NT2/D1 (cell line): ENCODE results near the gene RARG.
"Not testable (repeated sequence)": the region's sequence is repeated elsewhere in the genome, so short reads cannot be mapped to it uniquely, and the experiment has no call there.

ENCODE experiments used
- DNase-seq: peaks from one replicate; pipeline ENCODE4 v3.0.0-alpha.2; 2011; ENCODE audit warnings: low read depth, low spot score
- H3K27me3 ChIP-seq: 2 replicates; pipeline ENCODE4 v1.6.0; 2011; ENCODE audit warnings: mild to moderate bottlenecking; ENCODE audit not compliant: insufficient read length, insufficient read depth
- H3K36me3 ChIP-seq: 2 replicates; pipeline ENCODE4 v1.6.1; 2011; ENCODE audit warnings: mild to moderate bottlenecking, low read length, mixed read lengths; ENCODE audit not compliant: insufficient read depth, insufficient read length
- H3K4me1 ChIP-seq: 2 replicates; pipeline ENCODE4 v1.5.1; 2011; ENCODE audit not compliant: insufficient read depth, insufficient read length
- H3K4me3 ChIP-seq: 2 replicates; pipeline ENCODE4 v1.5.1; 2011; ENCODE audit warnings: low read depth; ENCODE audit not compliant: insufficient read length
- H3K9ac ChIP-seq: 2 replicates; pipeline ENCODE4 v1.6.0; 2011; ENCODE audit warnings: low read depth; ENCODE audit not compliant: insufficient read length
- H3K9me3 ChIP-seq: 2 replicates; pipeline ENCODE4 v1.5.1; 2011; ENCODE audit warnings: mild to moderate bottlenecking, low read length; ENCODE audit not compliant: insufficient read depth
- SUZ12 ChIP-seq: IDR thresholded peaks from 2 replicates; pipeline ENCODE4 v1.6.1; 2011; ENCODE audit not compliant: insufficient read length, insufficient read depth; ENCODE audit errors: extremely low read depth
- YY1 ChIP-seq: IDR thresholded peaks from 2 replicates; pipeline ENCODE4 v1.6.1; 2011; ENCODE audit not compliant: insufficient read length, insufficient read depth
- ZNF274 ChIP-seq: IDR thresholded peaks from 2 replicates; pipeline ENCODE4 v1.6.1; 2011; ENCODE audit warnings: mild to moderate bottlenecking, low read depth, low read length

Gene RARG

GRCh38 chr12:53169644-53170043 is 62.4 kb downstream of the RARG start:
- H3K4me1 ChIP-seq, result peaks cover 14% of the 10 kb centered on the region
- peaks cover 12% of the 10 kb centered on the region; the same call in 1 of the 2 replicates for H3K9me3 ChIP-seq
- H3K27me3 ChIP-seq, result peaks cover 57% of the 10 kb centered on the region
- TF ChIP-seq SUZ12, result no peak
- no peak for TF ChIP-seq ZNF274
- no peak for TF ChIP-seq YY1
- H3K4me3 ChIP-seq, result no peak overlapping the region
- H3K36me3 ChIP-seq, result peaks cover 24% of the 10 kb centered on the region
- no peak for DNase-seq
- H3K9ac ChIP-seq, result no peak overlapping the region

DNA sequence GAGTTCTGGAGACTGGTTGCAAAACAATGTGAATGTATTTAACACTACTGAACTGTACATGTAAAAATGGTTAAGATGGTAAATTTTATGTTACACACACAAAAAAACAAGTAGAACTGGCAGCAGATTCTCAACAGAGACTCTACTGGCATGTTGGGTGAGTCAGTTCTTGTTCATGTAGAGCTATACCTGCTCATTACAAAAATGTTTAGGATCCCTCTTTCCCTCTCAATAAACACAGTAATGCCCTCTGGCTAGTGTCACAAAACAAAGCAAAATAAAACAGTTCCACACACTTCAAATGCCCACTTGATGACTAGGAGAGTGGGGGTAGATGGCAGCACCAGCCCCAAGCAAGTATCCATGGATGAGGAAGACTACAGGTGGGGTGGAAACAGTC is 65.2 kb downstream of the RARG start:
- H3K4me1 ChIP-seq, result peaks cover 14% of the 10 kb centered on the region
- H3K36me3 ChIP-seq, result peaks cover 18% of the 10 kb centered on the region
- TF ChIP-seq YY1 (no peak), SUZ12 (no peak), ZNF274 (no peak)
- peaks cover 5% of the 10 kb centered on the region; the same call in 1 of the 2 replicates for H3K9me3 ChIP-seq
- no peak for DNase-seq
- H3K4me3 ChIP-seq, result no peak overlapping the region
- H3K9ac ChIP-seq, result no peak overlapping the region
- peaks cover 30% of the 10 kb centered on the region for H3K27me3 ChIP-seq

- not testable (repeated sequence) for H3K4me3 ChIP-seq, DNase-seq, H3K9ac ChIP-seq, H3K9me3 ChIP-seq, H3K4me1 ChIP-seq, H3K36me3 ChIP-seq
- peaks cover 22% of the 10 kb centered on the region for H3K27me3 ChIP-seq
Measured at GRCh38 chr12:53163008-53163407, 69.0 kb downstream of the RARG start.

DNA sequence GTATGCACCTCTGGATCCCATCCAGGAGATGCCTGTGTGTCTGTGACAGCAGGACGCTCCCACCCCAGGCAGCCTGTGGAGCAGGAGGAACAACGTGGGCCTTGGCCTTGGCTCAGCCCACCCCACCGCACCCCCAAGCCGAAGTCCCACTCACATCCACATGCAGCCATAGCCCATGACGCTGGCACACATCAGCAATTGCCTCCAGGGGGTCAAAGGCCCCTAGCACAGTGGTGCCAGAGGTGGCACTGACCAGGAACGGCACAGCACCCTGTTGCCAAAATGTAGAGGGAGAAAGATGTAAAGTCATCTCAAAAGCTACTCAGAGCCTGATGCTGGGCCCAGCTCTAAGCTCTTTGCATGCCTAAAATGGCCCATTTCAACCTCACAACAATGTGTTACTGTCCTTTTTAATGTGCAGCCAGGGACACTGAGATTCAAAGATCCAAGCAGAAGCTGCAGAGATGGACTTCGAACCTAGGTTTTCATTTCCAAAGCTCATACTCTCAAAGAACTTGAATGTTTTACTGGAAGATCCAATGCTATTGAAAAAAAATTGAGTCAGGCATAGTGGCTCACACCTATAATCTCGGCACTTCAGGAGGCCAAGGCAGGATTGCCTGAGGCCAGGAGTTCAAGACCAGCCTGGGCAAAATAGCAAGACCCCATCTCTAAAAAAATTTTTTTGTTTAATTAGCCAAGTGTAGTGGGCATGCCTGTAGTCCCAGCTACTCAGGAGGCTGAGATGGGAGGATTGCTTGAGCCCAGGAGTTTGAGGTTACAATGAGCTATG is 70.7 kb downstream of the RARG start:
- Histone ChIP-seq H3K4me1 (peaks cover 7% of the 10 kb centered on the region), H3K36me3 (no peaks in the 10 kb centered on the region), H3K4me3 (no peak overlapping the region), H3K9me3 (no peaks in the 10 kb centered on the region), H3K9ac (no peak overlapping the region), H3K27me3 (peaks cover 16% of the 10 kb centered on the region)
- no peak for TF ChIP-seq SUZ12
- no peak for TF ChIP-seq YY1
- TF ChIP-seq ZNF274, result no peak
- DNase-seq, result no peak

- Histone ChIP-seq H3K4me1 (peaks cover 7% of the 10 kb centered on the region), H3K27me3 (peaks cover 16% of the 10 kb centered on the region), H3K36me3 (no peaks in the 10 kb centered on the region), H3K4me3 (no peak overlapping the region), H3K9ac (no peak overlapping the region), H3K9me3 (no peaks in the 10 kb centered on the region)
- no peak for DNase-seq
- TF ChIP-seq SUZ12 (no peak), ZNF274 (no peak), YY1 (no peak)
Measured at GRCh38 chr12:53160673-53161072, 71.3 kb downstream of the RARG start.
